HUDEP-2 (cell line): ENCODE data around the gene PSME4.
"Not testable (repeated sequence)": the region's sequence is repeated elsewhere in the genome, so short reads cannot be mapped to it uniquely, and the experiment has no call there.

Experiments
- DNase-seq, 76 experiments: peaks; one replicate each; lab custom pipeline; 2025; ENCODE audit not compliant: unreplicated experiment in 76 of 76; lab: John Stamatoyannopoulos, UW

PSME4 gene

DNA sequence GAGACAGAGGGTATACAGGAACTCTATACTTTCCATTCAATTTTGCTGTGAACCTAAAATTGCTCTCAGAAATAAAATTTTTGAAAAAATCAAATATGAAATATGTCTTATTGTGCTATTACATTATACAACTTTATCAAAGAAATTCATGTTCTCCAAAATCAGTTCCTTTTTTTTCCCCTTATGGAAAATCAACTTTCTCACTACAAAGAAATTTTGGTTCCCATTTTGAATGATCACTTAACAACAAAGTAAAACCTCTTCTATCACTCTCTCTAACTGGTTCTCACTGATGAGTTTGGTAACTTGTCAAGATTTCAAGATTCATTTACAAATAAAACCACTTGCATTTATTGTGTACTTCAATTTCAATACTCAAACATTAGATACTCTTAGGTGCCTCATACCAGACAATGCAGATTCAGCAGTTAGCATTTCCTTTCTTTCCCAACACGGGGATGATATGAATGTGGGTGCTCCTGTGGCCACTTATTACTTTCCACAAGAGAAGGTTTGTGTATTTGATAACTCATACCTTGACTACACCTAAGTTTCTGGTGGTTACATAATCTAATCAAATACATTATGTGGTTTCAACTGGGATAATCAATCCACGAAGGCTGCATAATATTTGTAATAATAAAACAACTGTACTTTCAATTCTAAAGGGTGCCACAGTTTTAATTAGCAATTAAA is 6.4 kb downstream of the PSME4 start:
- no peak for DNase-seq

DNA sequence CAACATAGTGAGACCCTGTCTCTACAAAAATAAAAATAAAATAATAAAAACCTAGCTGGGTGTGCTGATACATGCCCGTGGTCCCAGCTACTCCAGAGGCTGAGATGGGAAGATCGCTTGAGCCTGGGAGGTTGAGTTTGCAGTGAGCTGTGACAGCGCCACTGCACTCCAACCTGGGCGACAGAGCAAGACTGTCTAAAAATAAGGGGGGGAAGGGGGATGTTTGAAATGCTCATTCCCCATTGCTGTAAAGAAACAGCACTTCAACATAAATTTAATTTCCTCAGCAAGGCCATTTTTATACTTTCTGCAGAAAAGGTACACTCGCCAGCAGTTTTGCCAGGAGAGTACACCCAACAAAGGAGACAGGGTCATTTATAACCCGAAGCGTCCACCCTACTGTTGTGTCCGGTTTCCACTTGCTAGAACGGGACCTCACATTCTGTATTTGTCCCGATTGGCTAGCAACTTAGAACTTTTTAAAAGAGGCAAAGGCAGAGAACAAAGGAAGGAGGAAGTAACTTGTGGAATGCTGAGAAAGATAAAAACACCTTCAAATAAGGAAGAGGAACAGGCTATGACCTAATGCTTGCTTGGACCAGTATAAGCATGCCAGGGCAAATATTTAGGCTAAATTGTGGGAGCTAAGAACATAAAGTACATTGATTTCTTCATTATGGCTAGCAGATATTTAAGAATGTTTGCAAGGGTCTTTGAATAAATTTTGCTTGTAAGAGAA is 9.1 kb downstream of the PSME4 start:
- DNase-seq = not testable (repeated sequence)

- no peak for DNase-seq
These were observed 10.3 kb downstream of the PSME4 start for GRCh38 chr2:53960476-53960875.

GRCh38 chr2:53958443-53958842 is 12.3 kb downstream of the PSME4 start:
- no peak for DNase-seq

DNA sequence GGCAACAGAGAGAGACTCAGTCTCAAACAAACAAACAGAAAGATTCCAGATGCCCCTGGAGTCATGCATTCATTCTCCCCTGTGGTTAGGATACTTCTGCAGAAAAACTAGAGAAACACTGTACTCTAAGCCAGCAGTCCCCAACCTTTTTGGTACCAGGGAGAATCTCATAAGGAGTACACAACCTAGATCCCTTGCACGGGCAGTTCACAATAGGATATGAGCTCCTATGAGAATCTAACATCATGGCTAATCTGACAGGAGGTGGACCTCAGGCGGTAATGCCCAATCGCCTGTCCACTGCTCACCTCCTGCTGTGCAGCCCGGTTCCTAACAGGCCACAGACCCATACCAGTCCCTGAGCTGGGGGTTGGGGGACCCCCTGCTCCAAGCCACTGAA is 18.3 kb downstream of the PSME4 start:
- no peak for DNase-seq

DNA sequence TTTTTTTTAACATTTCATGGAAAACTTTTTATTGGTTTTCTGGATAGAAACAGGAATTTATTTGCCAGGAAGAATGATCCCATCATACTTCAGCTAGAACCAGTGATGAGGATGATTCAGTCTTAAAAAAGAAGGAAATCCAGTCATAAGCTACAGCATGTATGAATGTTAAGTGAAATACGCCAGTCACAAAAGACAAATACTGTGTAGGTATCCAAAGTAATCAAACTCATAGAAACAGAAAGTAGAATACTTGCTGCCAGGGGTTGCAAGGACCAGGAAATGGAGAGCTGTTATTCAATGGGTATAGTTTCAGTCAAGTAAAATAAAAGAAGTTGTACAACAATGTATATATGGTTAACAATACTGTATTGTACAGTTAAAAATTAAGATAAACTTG is 21.3 kb downstream of the PSME4 start:
- no peak for DNase-seq

DNA sequence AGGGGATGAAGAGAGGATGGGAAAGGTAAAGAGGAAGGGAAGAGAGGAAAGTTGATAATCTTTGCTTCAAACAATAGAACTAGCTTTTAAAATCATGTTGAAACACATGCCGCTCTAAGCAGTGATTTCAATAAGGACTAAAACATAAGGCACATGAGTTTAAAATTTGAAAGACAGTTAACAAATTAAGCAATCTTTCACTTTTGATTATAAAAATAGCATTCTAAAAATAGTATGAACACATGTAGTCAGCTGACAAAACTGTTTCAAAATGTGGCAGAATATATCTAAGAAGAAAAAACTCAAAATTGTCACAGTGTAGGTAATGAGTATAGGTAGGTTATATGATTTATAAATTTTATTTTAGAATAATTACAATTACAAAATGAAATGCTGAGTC is 25.3 kb downstream of the PSME4 start:
- DNase-seq = no peak

- no peak for DNase-seq
These were observed 26.3 kb downstream of the PSME4 start for GRCh38 chr2:53944542-53944941.

DNA sequence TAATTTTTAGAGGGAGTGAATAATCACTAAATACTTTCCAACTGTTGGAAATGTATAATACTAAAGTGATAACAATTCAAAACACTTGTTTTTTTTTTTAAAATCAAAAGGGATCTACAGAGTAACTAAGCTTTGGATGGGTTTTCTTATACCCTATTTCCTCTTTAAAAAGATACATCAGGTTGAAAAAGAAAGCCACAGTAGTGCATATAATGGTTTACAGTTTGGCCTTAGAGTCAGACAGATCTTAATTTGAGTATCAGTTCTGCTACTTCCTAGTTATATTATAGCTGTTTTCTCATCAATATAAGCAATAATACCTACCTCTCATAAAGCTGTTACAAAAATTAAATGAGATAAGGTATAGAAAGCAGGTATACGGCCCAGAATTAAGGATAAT is 28.5 kb downstream of the PSME4 start:
- no peak for DNase-seq

DNA sequence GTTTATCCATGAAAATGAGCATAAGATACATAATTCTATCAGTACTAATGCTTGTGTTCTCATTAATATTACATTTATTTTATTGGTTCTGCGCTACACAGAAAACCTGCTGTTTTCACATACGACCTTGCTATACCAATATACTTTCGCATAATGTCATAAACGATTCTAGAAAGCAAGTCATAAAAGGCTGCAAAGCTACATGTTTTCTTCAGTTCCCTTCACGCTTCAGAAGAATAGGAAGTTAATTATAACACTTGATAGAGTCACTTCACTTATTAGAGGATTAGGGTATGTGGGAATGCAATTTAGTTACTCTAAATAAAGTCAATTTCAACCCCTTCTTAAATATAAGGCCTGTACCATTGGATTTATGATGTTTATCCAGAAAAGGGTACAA is 29.0 kb downstream of the PSME4 start:
- no peak for DNase-seq

DNA sequence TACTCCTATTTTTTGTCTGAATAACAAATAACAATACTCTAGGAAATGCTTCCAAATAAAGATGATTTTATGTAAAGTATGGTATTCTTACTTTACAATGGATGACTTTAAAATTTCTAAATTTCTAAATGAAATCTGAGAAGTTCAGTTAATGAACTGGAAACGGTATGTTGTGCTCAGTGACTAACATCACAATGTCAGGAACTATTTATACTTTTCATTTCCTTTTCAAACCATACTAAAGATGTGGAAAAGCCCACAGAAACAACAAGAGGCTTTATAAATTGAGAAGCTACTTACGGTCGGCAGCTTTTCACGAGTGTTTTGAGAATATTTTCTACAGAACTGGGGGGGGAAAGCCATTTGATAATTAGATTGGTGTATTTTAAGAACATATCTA is 31.1 kb downstream of the PSME4 start:
- DNase-seq = no peak

GRCh38 chr2:53938904-53939303 is 31.9 kb downstream of the PSME4 start:
- no peak for DNase-seq

- DNase-seq = no peak
These were observed 37.5 kb downstream of the PSME4 start for GRCh38 chr2:53933329-53933728.

- DNase-seq = not testable (repeated sequence)
These were observed 44.5 kb downstream of the PSME4 start for GRCh38 chr2:53926321-53926720.

DNA sequence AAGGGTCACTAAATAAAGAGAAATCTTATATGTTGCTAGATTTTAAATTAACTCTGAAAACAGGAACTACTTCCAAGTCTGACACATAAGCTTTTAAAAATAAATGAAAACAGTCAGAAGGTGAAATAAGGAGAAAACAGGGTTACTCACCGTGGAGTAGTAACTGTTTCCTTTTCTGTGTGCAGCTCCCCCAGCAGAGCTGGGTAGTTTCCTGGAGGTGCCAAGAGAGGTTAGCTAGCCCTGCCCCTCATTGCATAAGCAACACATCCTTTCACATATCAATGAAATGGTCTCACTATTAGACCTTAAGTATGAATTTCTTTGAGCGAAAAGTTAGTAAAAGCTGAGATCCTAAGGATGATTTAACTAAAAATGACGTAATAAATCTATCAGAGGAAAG is 57.1 kb downstream of the PSME4 start:
- DNase-seq = no peak

- DNase-seq = no peak
These were observed 59.2 kb downstream of the PSME4 start for GRCh38 chr2:53911434-53912189.

DNA sequence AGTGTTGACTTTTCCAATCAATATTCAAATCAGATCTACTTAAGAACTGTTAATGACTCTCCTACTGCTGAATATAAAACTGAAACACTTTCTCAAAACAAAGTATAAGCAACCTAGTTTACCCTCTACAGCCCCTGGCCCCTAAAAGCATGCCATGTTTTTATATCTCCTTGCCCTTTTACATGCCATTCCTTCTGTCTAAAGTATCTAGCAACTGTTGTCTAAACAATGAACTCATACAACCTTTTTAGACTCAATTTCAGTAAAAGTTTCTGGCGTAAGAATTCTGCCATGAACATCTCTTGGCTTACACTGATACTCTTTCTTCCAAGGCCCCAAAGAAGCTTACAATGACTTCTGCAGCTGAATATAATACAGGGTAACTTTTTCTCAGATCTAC is 63.2 kb downstream of the PSME4 start:
- DNase-seq = no peak

- DNase-seq = no peak
These were observed 65.4 kb downstream of the PSME4 start for GRCh38 chr2:53905396-53905795.

DNA sequence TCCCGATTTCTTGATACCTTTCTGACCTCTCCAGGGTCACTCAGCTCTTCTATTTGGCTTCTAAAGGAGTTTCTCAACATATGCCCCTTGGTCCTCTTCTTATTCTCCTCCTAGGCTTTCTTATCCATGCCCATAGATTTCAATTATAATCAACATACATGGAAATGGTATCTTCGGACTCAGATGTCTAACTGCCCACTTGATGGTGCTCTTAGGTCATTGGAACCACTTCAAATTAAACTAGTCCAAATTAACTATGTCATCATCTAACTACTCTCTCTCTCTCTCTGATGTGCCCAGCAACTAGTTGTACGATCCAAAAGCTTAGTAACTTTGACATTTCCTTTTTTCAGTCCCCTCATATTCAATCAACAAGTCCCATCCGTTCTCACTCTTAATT is 67.8 kb downstream of the PSME4 start:
- no peak for DNase-seq

- DNase-seq = no peak
These were observed 69.6 kb downstream of the PSME4 start for GRCh38 chr2:53901192-53901591.

- DNase-seq = no peak
These were observed 73.9 kb downstream of the PSME4 start for GRCh38 chr2:53896864-53897263.
